22Rv1 (cell line): ENCODE data around the gene DCX.

Experiments
- H3K27ac ChIP-seq: fragments of 450-650 bp; 2 replicates; pipeline ENCODE4 v1.5.1; 2017
- CTCF ChIP-seq: fragments of 450-650 bp; IDR thresholded peaks from 2 replicates; pipeline ENCODE4 v1.5.1; 2017; ENCODE audit warnings: mild to moderate bottlenecking
- ZFX ChIP-seq: fragments of 450-650 bp; IDR thresholded peaks from 2 replicates; pipeline ENCODE4 v1.6.1; 2017; ENCODE audit warnings: antibody characterized with exemption, borderline replicate concordance

The DCX gene

DNA sequence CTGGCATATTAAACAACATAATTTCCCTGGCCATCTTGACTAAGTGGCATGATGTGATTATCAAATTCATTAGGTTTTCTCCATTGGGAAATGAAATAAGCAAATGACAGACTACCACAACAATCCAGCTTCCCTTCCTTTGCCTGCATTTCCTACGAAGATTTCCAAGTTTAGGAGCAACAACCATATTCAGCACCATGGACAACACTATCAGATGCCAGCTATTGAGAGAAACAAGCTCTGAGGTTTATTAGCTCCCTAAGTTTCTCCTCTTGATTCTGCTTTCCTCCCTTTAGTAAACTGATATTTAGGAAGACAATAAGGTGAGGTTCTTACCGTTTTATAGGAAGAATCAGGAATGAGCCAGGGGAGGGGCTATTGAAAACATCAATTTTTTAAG lies 36.2 kb downstream of the DCX start:
- H3K27ac ChIP-seq, result no peak overlapping the region
- TF ChIP-seq CTCF (no peak), ZFX (no peak)

- no peak overlapping the region for H3K27ac ChIP-seq
Measured at GRCh38 chrX:111372086-111372485, 39.9 kb downstream of the DCX start.

GRCh38 chrX:111365770-111366325 lies 46.1 kb downstream of the DCX start:
- H3K27ac ChIP-seq, result no peak overlapping the region
- TF ChIP-seq CTCF (no peak), ZFX (no peak)

More at GRCh38 chrX:111372086-111372485, 39.9 kb downstream of the DCX start:
- no peak for TF ChIP-seq ZFX
- no peak for TF ChIP-seq CTCF

GRCh38 chrX:111363741-111364140 lies 48.3 kb downstream of the DCX start:
- no peak overlapping the region for H3K27ac ChIP-seq
- TF ChIP-seq CTCF (no peak), ZFX (no peak)

- H3K27ac ChIP-seq, result no peak overlapping the region
- TF ChIP-seq CTCF, result no peak
- TF ChIP-seq ZFX, result no peak
Measured at GRCh38 chrX:111361751-111362150, 50.2 kb downstream of the DCX start.

DNA sequence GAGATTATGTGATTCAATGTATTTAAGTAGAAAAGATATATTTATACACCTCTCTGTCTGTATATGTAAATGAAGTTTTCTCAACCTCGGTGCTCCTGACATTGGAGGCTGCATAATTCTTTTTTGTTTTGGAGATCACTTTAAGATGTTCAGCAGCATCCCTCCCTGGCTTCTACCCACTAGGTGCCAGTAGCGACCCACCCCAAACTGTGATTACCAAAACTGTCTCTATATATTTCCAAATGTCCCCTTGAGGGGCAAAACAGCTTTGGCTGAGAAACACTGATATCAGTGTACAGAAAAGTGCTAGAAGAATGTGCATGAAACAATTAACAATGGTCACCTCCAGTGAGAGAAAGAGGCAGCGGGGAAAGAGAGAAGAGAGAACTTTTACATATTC lies 51.2 kb downstream of the DCX start:
- TF ChIP-seq CTCF (0 out of 2 replicates have a peak, but pooled peaks have one; percentile 8), ZFX (no peak)
- no peak overlapping the region for H3K27ac ChIP-seq

GRCh38 chrX:111355523-111356115 lies 56.4 kb downstream of the DCX start:
- TF ChIP-seq CTCF (no peak), ZFX (no peak)
- no peak overlapping the region for H3K27ac ChIP-seq
